ENCODE data around the gene OR7D2.

DNA sequence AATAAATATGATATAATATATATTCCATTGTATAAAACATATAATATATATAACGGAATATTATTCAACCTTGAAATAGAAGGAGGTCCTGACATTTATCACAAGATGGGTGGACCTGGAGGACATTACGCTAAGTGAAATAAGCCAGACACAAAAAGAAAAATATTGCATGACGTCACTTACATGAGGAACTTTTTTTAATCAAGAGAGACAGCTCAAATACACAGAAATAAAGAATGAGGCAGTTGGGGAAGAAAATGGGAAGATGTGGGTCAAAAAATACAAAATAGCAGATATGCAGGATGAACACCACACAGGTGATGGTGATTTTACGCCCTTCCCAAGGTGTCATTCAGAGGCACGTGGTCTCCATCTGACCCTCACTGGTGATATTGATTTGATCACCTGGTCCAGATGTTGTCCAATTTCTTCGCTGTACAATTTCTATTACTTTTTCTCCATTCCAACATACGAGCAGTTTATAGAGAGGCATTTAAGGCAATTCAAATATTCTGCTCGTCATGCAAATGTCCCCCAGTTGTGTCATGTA lies 39.1 kb upstream of the OR7D2 start:
- TF ChIP-seq FOXA1 (IDR thresholded peaks at IDR 0.05) (no peak), L3MBTL2 (conservative IDR thresholded peaks at IDR 0.05) (no peak; the same call in none of the 2 replicates), NFRKB (IDR thresholded peaks at IDR 0.05) (no peak), FOXK2 (IDR thresholded peaks at IDR 0.05) (no peak), CTBP1 (IDR thresholded peaks at IDR 0.05; ENCODE audit: borderline replicate concordance) (no peak), TARDBP (IDR thresholded peaks at IDR 0.05) (no peak), SP1 (IDR thresholded peaks at IDR 0.05) (no peak), ZNF384 (IDR thresholded peaks at IDR 0.05) (no peak), BHLHE40 (IDR thresholded peaks at IDR 0.05; ENCODE audit: borderline replicate concordance) (no peak), ELF4 (IDR thresholded peaks at IDR 0.05) (no peak), HDGF (IDR thresholded peaks at IDR 0.05; ENCODE audit: borderline replicate concordance) (no peak)
- TF ChIP-seq, protein P1, sequence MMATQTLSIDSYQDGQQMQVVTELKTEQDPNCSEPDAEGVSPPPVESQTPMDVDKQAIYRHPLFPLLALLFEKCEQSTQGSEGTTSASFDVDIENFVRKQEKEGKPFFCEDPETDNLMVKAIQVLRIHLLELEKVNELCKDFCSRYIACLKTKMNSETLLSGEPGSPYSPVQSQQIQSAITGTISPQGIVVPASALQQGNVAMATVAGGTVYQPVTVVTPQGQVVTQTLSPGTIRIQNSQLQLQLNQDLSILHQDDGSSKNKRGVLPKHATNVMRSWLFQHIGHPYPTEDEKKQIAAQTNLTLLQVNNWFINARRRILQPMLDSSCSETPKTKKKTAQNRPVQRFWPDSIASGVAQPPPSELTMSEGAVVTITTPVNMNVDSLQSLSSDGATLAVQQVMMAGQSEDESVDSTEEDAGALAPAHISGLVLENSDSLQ (IDR thresholded peaks at IDR 0.05), result no peak
